Transverse colon (tissue), 4 donors: ENCODE measurements around the gene PTH1R.

Source experiments
- EP300 ChIP-seq: sonication (generic); formaldehyde crosslinking; IDR thresholded peaks from one replicate; pipeline ENCODE4 v1.6.1; 2017; ENCODE audit warnings: antibody characterized with exemption, low read depth
- POLR2A ChIP-seq: fragments of 450-650 bp; IDR thresholded peaks from one replicate; pipeline ENCODE4 v1.6.1; 2016; ENCODE audit warnings: antibody characterized with exemption, mild to moderate bottlenecking, moderate library complexity
- POLR2AphosphoS5 ChIP-seq, 3 donors: sonication (generic); formaldehyde crosslinking; IDR thresholded peaks; one replicate each; pipeline ENCODE4 v1.6.1; 2016; ENCODE audit warnings: antibody characterized with exemption in 3 of 3
- TF ChIP-seq, protein P1 (sequence below), 5 experiments: fragments of 200-600 bp in 3 of 5; fragments of 450-650 bp in 2 of 5; sonication (generic) in 3 of 5; IDR thresholded peaks; 1 replicate in 2 of 5; 2 replicates in 3 of 5; pipeline ENCODE4 v1.5.1; 2016 to 2017; ENCODE audit warnings: antibody characterized with exemption in 5 of 5, inconsistent platforms in 3 of 5, mild to moderate bottlenecking in 2 of 5, moderate library complexity in 1 of 5

- TF ChIP-seq POLR2A (no peak), POLR2AphosphoS5 (IDR thresholded peaks at IDR 0.05) (no peak), EP300 (no peak)
- TF ChIP-seq, protein P1, sequence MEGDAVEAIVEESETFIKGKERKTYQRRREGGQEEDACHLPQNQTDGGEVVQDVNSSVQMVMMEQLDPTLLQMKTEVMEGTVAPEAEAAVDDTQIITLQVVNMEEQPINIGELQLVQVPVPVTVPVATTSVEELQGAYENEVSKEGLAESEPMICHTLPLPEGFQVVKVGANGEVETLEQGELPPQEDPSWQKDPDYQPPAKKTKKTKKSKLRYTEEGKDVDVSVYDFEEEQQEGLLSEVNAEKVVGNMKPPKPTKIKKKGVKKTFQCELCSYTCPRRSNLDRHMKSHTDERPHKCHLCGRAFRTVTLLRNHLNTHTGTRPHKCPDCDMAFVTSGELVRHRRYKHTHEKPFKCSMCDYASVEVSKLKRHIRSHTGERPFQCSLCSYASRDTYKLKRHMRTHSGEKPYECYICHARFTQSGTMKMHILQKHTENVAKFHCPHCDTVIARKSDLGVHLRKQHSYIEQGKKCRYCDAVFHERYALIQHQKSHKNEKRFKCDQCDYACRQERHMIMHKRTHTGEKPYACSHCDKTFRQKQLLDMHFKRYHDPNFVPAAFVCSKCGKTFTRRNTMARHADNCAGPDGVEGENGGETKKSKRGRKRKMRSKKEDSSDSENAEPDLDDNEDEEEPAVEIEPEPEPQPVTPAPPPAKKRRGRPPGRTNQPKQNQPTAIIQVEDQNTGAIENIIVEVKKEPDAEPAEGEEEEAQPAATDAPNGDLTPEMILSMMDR (IDR thresholded peaks at IDR 0.05): no peak
Observed at GRCh38 chr3:46856576-46857471, 20.7 kb upstream of the PTH1R start.
